ENCODE data around the gene DRICH1.

DNA sequence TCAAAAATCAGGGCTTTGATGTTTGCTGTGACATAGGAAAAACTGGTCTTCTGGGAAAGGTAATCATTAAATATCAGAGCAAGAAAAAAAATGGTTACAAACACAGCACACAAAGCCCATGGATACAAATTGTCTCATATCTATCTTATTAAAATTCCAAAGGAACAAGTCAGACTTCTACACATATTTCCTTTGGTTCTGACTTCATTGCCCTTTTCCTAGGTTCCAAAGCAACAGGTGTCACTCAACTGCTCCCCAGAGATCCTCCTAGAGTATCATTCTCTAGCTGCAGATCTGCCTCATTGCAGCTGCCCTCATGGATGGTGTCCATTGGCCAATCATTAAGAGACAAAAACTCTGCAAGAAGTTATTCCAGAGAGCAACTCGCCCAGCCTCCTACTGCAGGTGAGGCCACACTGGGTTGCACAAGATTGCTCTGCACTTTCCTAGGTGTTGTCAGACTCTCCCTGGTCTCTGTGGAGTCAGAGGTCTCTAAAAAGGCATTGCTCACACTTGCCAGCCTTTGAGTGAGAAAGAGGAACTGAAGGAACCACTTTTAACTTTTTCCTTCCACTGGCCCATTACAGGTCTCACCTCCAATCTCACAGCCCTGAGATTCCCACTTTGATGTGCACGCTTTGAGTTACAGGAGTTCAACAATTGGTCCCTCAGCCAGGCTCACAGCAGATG lies 5.7 kb downstream of the DRICH1 start:
- no peak for TF ChIP-seq POLR2A (IDR thresholded peaks at IDR 0.05)
- no peak for TF ChIP-seq CTCF (IDR thresholded peaks at IDR 0.05)

Measured in right lobe of liver (tissue), 4 donors.